HL-60 (cell line): ENCODE data around the gene ZNF160.
A peak's percentile ranks its signal among the peaks of the same experiment; 100 is the strongest.

Experiments used
- DNase-seq, 2 experiments: peaks; one replicate each; pipeline ENCODE4 v3.0.0-alpha.2; 2010 to 2020; ENCODE audit warnings: low read depth in 1 of 2, low spot score in 1 of 2
- H3K27ac ChIP-seq: fragments of 250-450 bp; sonication (Bioruptor Pico); replicated peaks from 2 replicates; pipeline ENCODE4 v1.5.1; 2020; ENCODE audit warnings: mild to moderate bottlenecking, moderate library complexity
- H3K27me3 ChIP-seq: fragments of 250-450 bp; sonication (Bioruptor Pico); 2 replicates; pipeline ENCODE4 v1.5.1; 2021; ENCODE audit warnings: mild to moderate bottlenecking, moderate library complexity; ENCODE audit not compliant: insufficient read depth, poor library complexity, severe bottlenecking
- H3K4me3 ChIP-seq: replicated peaks from 2 replicates; pipeline ENCODE4 v1.5.1; 2011; ENCODE audit warnings: mild to moderate bottlenecking, control low read depth, low read length; ENCODE audit not compliant: insufficient read depth
- GABPA ChIP-seq: IDR thresholded peaks from 2 replicates; pipeline ENCODE4 v1.6.1; 2012; ENCODE audit warnings: low read depth
- POLR2AphosphoS5 ChIP-seq: IDR thresholded peaks from 2 replicates; pipeline ENCODE4 v1.6.1; 2012; ENCODE audit warnings: low read depth
- SPI1 ChIP-seq: IDR thresholded peaks from 2 replicates; pipeline ENCODE4 v1.6.1; 2012; ENCODE audit warnings: low read depth, mild to moderate bottlenecking, borderline replicate concordance
- TF ChIP-seq, protein P1 (sequence below): IDR thresholded peaks from 2 replicates; pipeline ENCODE4 v1.6.1; 2012; ENCODE audit warnings: low read depth; ENCODE audit not compliant: insufficient replicate concordance
- TF ChIP-seq, protein P2 (sequence below): IDR thresholded peaks from one replicate; pipeline ENCODE4 v1.5.1; 2011; ENCODE audit warnings: low read length, control low read depth, inconsistent platforms; ENCODE audit not compliant: insufficient read depth

The ZNF160 gene

GRCh38 chr19:53112286-53112685, 9.1 kb upstream of the ZNF160 start:
- no peak for DNase-seq
- Histone ChIP-seq H3K27me3 (no peaks in the 10 kb centered on the region), H3K4me3 (no peak overlapping the region), H3K27ac (no peak overlapping the region)
- TF ChIP-seq SPI1 (no peak), POLR2AphosphoS5 (no peak), GABPA (no peak)
- TF ChIP-seq, protein P1, sequence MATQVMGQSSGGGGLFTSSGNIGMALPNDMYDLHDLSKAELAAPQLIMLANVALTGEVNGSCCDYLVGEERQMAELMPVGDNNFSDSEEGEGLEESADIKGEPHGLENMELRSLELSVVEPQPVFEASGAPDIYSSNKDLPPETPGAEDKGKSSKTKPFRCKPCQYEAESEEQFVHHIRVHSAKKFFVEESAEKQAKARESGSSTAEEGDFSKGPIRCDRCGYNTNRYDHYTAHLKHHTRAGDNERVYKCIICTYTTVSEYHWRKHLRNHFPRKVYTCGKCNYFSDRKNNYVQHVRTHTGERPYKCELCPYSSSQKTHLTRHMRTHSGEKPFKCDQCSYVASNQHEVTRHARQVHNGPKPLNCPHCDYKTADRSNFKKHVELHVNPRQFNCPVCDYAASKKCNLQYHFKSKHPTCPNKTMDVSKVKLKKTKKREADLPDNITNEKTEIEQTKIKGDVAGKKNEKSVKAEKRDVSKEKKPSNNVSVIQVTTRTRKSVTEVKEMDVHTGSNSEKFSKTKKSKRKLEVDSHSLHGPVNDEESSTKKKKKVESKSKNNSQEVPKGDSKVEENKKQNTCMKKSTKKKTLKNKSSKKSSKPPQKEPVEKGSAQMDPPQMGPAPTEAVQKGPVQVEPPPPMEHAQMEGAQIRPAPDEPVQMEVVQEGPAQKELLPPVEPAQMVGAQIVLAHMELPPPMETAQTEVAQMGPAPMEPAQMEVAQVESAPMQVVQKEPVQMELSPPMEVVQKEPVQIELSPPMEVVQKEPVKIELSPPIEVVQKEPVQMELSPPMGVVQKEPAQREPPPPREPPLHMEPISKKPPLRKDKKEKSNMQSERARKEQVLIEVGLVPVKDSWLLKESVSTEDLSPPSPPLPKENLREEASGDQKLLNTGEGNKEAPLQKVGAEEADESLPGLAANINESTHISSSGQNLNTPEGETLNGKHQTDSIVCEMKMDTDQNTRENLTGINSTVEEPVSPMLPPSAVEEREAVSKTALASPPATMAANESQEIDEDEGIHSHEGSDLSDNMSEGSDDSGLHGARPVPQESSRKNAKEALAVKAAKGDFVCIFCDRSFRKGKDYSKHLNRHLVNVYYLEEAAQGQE = no peak
- TF ChIP-seq, protein P2, sequence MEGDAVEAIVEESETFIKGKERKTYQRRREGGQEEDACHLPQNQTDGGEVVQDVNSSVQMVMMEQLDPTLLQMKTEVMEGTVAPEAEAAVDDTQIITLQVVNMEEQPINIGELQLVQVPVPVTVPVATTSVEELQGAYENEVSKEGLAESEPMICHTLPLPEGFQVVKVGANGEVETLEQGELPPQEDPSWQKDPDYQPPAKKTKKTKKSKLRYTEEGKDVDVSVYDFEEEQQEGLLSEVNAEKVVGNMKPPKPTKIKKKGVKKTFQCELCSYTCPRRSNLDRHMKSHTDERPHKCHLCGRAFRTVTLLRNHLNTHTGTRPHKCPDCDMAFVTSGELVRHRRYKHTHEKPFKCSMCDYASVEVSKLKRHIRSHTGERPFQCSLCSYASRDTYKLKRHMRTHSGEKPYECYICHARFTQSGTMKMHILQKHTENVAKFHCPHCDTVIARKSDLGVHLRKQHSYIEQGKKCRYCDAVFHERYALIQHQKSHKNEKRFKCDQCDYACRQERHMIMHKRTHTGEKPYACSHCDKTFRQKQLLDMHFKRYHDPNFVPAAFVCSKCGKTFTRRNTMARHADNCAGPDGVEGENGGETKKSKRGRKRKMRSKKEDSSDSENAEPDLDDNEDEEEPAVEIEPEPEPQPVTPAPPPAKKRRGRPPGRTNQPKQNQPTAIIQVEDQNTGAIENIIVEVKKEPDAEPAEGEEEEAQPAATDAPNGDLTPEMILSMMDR = no peak

GRCh38 chr19:53109527-53109926, 6.3 kb upstream of the ZNF160 start:
- TF ChIP-seq POLR2AphosphoS5 (no peak), SPI1 (no peak), GABPA (no peak)
- TF ChIP-seq, protein P1 = no peak
- TF ChIP-seq, protein P2 = no peak
- H3K27me3 ChIP-seq = no peaks in the 10 kb centered on the region

GRCh38 chr19:53102756-53103233, 427 bp downstream of the ZNF160 start:
- H3K27ac ChIP-seq = peak overlapping the region; percentile 87
- peak; percentile 30 to 45 for DNase-seq
- H3K27me3 ChIP-seq = no peaks in the 10 kb centered on the region
- peak overlapping the region; percentile 78 for H3K4me3 ChIP-seq
- TF ChIP-seq POLR2AphosphoS5 (no peak), SPI1 (no peak), GABPA (no peak)
- TF ChIP-seq, protein P1 = no peak
- TF ChIP-seq, protein P2 = no peak

More at GRCh38 chr19:53109527-53109926, 6.3 kb upstream of the ZNF160 start:
- DNase-seq = no peak
- no peak overlapping the region for H3K27ac ChIP-seq
- no peak overlapping the region for H3K4me3 ChIP-seq
